Left lung (tissue), 10 donors: ENCODE measurements around the gene KIZ. TPM values are rescaled to one million over a fixed set of nuclear protein-coding genes. Genes with fewer than 3 reads are reported as not detected.
A peak's percentile ranks its signal among the peaks of the same experiment; 100 is the strongest.

Source experiments
- ATAC-seq: fragments of 200-7000 bp; cut with Tn5 transposase; one replicate; pipeline ENCODE4 v1.9.1; 2020; ENCODE audit warnings: moderate library complexity
- DNase-seq, 4 donors: peaks; one replicate each; pipeline ENCODE4 v3.0.0-alpha.2; 2013 to 2020
- H3K27ac ChIP-seq, 2 donors: fragments of 200-600 bp; sonication (generic) in 1 of 2; one replicate each; pipeline versions ENCODE4 v1.5.0 to v1.8.0; 2020 to 2021
- H3K27me3 ChIP-seq, 2 donors: fragments of 200-600 bp; sonication (generic) in 1 of 2; one replicate each; pipeline versions ENCODE4 v1.5.0 to v1.8.0; 2020 to 2021
- H3K36me3 ChIP-seq, 2 donors: fragments of 200-600 bp; sonication (generic) in 1 of 2; one replicate each; pipeline versions ENCODE4 v1.5.0 to v1.8.0; 2020 to 2021
- H3K4me1 ChIP-seq, 2 donors: fragments of 200-600 bp; one replicate each; pipeline ENCODE4 v1.8.0; 2021
- H3K4me3 ChIP-seq, 2 donors: fragments of 200-600 bp; sonication (generic) in 1 of 2; one replicate each; pipeline versions ENCODE4 v1.5.0 to v1.8.0; 2020 to 2021; ENCODE audit warnings: mild to moderate bottlenecking in 1 of 2
- H3K9me3 ChIP-seq, 2 donors: fragments of 200-600 bp; sonication (generic) in 1 of 2; one replicate each; pipeline versions ENCODE4 v1.5.0 to v1.8.0; 2020 to 2021
- intact Hi-C, 2 donors: fragments of 100-400 bp; cut with DNase I; formaldehyde crosslinking; loops; one replicate each; pipeline versions ENCODE4 v1.11.2 to v1.14.2; 2022
- polyA plus RNA-seq, 6 donors: library from polyadenylated mRNA; unstranded; fragments of 120-200 nt; gene quantifications; one replicate each; pipeline ENCODE4 v1.2.1, GENCODE V29; 2013; ENCODE audit not compliant: insufficient read length in 6 of 6
- total RNA-seq, 2 donors: library from RNA; stranded (reverse); fragmentation: NEBNext Ultra II Directional; extraction: Animal tissue kit (Norgen Biotek cat#: 25700); gene quantifications; one replicate each; pipeline ENCODE4 v1.2.1, GENCODE V29; 2021
- TF ChIP-seq, protein P1 (sequence below), 2 donors: fragments of 200-600 bp; sonication (generic) in 1 of 2; IDR thresholded peaks; one replicate each; pipeline versions ENCODE4 v1.5.0 to v1.8.0; 2021; ENCODE audit warnings: antibody characterized with exemption in 2 of 2
- donor health status: DM: no; HTN: yes; CAD: no.
- donor health status: DM: no; HTN: no; CAD: no.

Gene KIZ
- total and polyA plus RNA-seq, 8 donors, result 10.4 to 30.6 (median 25.2) TPM

DNA sequence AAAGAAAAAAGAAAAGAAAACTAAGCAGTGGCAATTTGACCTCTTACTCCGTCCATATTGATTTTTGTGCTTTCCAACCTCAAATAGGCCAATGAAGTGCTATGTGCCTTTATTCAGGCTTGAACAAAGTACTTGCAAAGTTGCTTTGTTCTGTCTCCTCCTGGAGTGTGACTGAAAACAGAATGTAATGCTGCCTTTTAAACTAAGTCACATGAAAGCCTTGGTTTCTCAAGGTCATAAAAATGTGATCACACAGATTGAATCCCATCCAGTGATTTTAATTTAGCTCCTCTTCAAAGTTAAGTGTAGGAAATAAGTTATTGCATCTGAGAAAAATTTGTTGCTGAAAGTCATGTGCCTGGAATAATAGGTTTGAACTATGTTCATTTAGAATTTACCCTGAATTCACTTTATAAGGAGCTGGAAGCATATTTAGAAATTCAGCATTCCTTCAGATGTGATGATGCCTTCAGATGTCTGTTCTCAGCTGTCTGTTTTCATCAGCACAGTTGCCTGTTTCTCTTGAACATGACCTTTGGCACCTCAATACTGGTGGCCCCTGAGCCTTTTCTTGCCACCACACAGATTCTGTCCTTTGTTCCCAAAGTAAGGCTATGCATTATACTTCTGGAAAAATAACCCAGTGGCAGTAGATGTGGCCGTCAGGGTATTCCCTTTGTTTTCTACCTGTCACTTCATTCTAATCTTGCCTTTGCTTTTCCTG, 48.8 kb downstream of the KIZ start:
- H3K4me1 ChIP-seq, result no peaks in the 10 kb centered on the region
- H3K9me3 ChIP-seq, result peaks cover 0 to 12% of the 10 kb centered on the region in 2 donors
- intact Hi-C loops, result no loop called here
- H3K27ac ChIP-seq, result no peak overlapping the region
- TF ChIP-seq, protein P1, sequence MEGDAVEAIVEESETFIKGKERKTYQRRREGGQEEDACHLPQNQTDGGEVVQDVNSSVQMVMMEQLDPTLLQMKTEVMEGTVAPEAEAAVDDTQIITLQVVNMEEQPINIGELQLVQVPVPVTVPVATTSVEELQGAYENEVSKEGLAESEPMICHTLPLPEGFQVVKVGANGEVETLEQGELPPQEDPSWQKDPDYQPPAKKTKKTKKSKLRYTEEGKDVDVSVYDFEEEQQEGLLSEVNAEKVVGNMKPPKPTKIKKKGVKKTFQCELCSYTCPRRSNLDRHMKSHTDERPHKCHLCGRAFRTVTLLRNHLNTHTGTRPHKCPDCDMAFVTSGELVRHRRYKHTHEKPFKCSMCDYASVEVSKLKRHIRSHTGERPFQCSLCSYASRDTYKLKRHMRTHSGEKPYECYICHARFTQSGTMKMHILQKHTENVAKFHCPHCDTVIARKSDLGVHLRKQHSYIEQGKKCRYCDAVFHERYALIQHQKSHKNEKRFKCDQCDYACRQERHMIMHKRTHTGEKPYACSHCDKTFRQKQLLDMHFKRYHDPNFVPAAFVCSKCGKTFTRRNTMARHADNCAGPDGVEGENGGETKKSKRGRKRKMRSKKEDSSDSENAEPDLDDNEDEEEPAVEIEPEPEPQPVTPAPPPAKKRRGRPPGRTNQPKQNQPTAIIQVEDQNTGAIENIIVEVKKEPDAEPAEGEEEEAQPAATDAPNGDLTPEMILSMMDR (IDR thresholded peaks at IDR 0.05), result no peak
- DNase-seq (no peak), ATAC-seq (peak; percentile 37)
- H3K36me3 ChIP-seq, result no peaks in the 10 kb centered on the region
- H3K27me3 ChIP-seq, result no peaks in the 10 kb centered on the region
- H3K4me3 ChIP-seq, result no peak overlapping the region

DNA sequence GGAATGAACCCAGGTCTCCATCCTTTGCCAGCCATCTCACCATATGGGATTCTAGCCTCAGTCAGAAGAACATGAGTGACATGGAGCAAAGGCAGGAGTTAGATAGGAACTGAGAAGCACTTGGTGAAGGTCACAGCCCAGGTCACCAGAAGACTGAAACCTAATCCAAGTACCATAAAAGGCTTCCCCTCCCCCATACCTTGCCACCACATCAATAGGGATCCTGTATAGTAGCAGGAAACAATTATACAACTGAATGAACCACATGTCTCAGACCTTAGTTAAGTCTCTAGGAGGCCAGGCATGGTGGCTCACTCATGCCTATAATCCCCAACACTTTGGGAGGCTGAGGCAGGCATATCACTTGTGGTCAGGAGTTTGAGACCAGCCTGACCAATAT, 49.6 kb downstream of the KIZ start:
- intact Hi-C loops, result no loop called here
- TF ChIP-seq, protein P1 (IDR thresholded peaks at IDR 0.05), result no peak
- no peak overlapping the region for H3K27ac ChIP-seq

DNA sequence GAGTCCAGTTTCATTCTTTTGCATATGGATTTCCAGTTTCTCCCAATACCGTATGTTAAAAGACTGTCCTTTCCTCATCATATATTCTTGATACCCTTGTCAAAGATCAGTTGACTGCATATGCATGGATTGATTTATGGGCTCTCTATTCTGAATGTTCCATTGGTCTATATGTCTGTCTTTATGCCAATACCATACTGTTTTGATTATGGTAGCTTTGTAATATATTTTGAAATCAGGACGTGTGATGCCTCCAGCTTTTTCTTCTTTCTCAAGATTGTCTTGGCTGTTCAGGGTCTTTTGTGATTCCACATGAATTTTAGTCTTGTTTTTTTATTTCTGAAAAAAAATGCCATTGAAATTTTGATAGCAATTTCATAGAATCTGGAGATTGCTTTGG, 51.9 kb downstream of the KIZ start:
- H3K27ac ChIP-seq, result no peak overlapping the region
- peaks cover 0 to 12% of the 10 kb centered on the region in 2 donors for H3K9me3 ChIP-seq
- H3K27me3 ChIP-seq, result no peaks in the 10 kb centered on the region
- TF ChIP-seq, protein P1 (IDR thresholded peaks at IDR 0.05), result no peak
- H3K4me3 ChIP-seq, result no peak overlapping the region
- intact Hi-C loops, result no loop called here
- ATAC-seq (no peak), DNase-seq (no peak)
- H3K36me3 ChIP-seq, result no peaks in the 10 kb centered on the region
- H3K4me1 ChIP-seq, result no peaks in the 10 kb centered on the region

More for the DNA sequence above, 49.6 kb downstream of the KIZ start:
- H3K27me3 ChIP-seq, result no peaks in the 10 kb centered on the region
- H3K4me3 ChIP-seq, result no peak overlapping the region
- ATAC-seq (no peak), DNase-seq (no peak)
- no peaks in the 10 kb centered on the region for H3K36me3 ChIP-seq
- H3K4me1 ChIP-seq, result no peaks in the 10 kb centered on the region
- peaks cover 0 to 12% of the 10 kb centered on the region in 2 donors for H3K9me3 ChIP-seq

DNA sequence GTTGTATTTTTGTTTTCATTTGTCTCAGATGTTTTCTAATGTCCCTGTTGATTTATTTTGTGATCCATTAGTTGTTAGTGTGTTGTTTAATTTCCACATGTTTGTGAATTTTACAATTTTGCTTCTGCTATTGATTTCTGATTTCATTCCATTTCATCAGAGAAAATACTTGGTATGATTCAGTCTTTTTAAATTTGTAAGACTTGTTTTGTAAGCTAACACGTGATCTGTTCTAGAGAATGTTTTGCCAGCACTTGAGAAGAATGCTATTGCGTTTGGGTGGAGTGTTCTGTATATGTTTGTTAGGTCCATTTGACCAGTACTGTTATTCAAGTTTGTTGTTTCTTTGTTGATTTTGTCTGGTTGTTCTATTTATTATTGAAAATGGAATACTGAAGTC, 53.9 kb downstream of the KIZ start:
- ATAC-seq, result no peak
- Histone ChIP-seq H3K4me3 (no peak overlapping the region), H3K36me3 (no peaks in the 10 kb centered on the region), H3K27me3 (no peaks in the 10 kb centered on the region), H3K27ac (no peak overlapping the region), H3K4me1 (no peaks in the 10 kb centered on the region), H3K9me3 (peaks cover 0 to 12% of the 10 kb centered on the region in 2 donors)
- intact Hi-C loops, result no loop called here
- TF ChIP-seq, protein P1 (IDR thresholded peaks at IDR 0.05), result no peak
- no peak for DNase-seq

DNA sequence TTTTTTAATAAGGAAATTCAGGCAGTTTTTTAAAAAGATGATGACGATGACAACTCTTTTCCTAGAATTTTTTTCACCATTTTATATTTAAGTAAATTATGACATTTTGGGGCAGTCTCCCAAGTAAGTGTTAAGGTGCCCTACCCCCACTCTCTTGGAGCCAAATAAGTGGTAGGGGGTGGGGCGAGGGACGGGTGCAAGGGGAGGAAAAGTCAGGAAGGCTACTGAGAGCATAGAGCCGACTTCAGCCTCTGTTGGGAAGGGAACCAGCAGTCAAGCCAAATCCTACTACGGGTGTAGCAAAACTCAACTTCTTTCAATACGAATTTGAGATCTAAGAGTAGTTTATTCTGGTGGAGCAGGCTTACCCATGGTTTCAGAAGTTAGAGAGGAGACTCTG, 54.4 kb downstream of the KIZ start:
- H3K27ac ChIP-seq, result no peak overlapping the region
- H3K4me3 ChIP-seq, result no peak overlapping the region
- H3K36me3 ChIP-seq, result no peaks in the 10 kb centered on the region
- intact Hi-C loops, result no loop called here
- TF ChIP-seq, protein P1 (IDR thresholded peaks at IDR 0.05), result no peak
- DNase-seq (no peak), ATAC-seq (no peak)
- H3K4me1 ChIP-seq, result no peaks in the 10 kb centered on the region
- peaks cover 0 to 12% of the 10 kb centered on the region in 2 donors for H3K9me3 ChIP-seq
- no peaks in the 10 kb centered on the region for H3K27me3 ChIP-seq
